ENCODE data around the gene IQCH. TPM values are rescaled to one million over a fixed set of nuclear protein-coding genes. Genes with fewer than 3 reads are reported as not detected.

IQCH gene
- total and polyA plus RNA-seq, 12 donors, result 0.67 to 7.3 (median 2.9) TPM

- TF ChIP-seq POLR2A (IDR thresholded peaks at IDR 0.05), result no peak
- TF ChIP-seq, protein P1, sequence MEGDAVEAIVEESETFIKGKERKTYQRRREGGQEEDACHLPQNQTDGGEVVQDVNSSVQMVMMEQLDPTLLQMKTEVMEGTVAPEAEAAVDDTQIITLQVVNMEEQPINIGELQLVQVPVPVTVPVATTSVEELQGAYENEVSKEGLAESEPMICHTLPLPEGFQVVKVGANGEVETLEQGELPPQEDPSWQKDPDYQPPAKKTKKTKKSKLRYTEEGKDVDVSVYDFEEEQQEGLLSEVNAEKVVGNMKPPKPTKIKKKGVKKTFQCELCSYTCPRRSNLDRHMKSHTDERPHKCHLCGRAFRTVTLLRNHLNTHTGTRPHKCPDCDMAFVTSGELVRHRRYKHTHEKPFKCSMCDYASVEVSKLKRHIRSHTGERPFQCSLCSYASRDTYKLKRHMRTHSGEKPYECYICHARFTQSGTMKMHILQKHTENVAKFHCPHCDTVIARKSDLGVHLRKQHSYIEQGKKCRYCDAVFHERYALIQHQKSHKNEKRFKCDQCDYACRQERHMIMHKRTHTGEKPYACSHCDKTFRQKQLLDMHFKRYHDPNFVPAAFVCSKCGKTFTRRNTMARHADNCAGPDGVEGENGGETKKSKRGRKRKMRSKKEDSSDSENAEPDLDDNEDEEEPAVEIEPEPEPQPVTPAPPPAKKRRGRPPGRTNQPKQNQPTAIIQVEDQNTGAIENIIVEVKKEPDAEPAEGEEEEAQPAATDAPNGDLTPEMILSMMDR (IDR thresholded peaks at IDR 0.05), result no peak
- Histone ChIP-seq H3K4me1 (replicated peaks in 1 of 2) (peaks cover 15 to 31% of the 10 kb centered on the region in 2 donors), H3K36me3 (replicated peaks in 1 of 2) (peaks cover 0 to 4% of the 10 kb centered on the region in 2 donors), H3K27me3 (no peaks in the 10 kb centered on the region), H3K27ac (no peak overlapping the region), H3K9me3 (replicated peaks in 1 of 3) (no peaks in the 10 kb centered on the region), H3K4me3 (no peak overlapping the region)
- intact Hi-C loops (cut with DNase I), result no loop called here
- no peak for DNase-seq
- WGBS, 4 donors, result 85 to 94% (median 89%) methylated on average over 2 of the region's 2 CpGs
These were observed 292.5 kb downstream of the IQCH start for GRCh38 chr15:67547064-67547463.

- TF ChIP-seq, protein P1 (IDR thresholded peaks at IDR 0.05), result no peak
- no peak for TF ChIP-seq POLR2A (IDR thresholded peaks at IDR 0.05)
- Histone ChIP-seq H3K4me1 (replicated peaks in 1 of 2) (peaks cover 15 to 31% of the 10 kb centered on the region in 2 donors), H3K27me3 (no peaks in the 10 kb centered on the region), H3K9me3 (replicated peaks in 1 of 3) (no peaks in the 10 kb centered on the region), H3K27ac (peak overlapping the region in 3 of 5 donors; percentile 28 to 72 (median 46)), H3K36me3 (replicated peaks in 1 of 2) (peaks cover 0 to 4% of the 10 kb centered on the region in 2 donors), H3K4me3 (no peak overlapping the region)
- intact Hi-C loops (cut with DNase I), result no loop called here
- 55 to 78% (median 71%) methylated on average over 3 of the region's 3 CpGs for WGBS, 4 donors
- DNase-seq, result no peak
These were observed 293.2 kb downstream of the IQCH start for GRCh38 chr15:67547836-67548235.

DNA sequence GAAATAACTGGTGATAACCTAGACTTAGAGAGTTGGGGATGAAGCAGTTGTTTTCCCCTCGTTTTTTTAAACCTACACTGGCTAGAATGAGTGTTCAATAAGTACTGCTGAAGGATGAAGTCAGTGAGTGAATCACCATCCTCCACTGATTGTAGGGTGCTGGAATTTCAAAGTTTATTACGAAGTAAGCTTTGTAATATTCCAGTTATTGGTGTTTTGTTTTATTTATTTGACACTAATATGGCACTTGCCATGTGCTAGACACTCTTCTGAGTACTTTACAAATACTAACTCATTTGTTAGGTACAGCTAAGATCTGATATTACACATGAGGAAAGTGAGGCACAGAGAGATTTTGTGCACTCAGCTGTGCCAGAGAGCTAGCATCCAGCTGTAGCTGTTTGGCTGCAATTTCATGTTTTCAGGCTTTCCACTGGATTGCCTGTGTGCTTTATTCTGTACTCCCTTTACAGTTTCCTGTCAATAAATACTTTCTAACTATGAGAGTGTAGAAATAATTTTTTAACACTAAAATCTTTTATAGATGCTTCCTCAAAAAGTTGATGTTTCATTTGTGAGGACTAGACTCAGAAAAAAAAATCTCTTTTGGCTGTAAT lies 293.8 kb downstream of the IQCH start:
- WGBS, 4 donors, result 46 to 48% (median 46%) methylated on average over 2 of the region's 2 CpGs
- intact Hi-C loops (cut with DNase I), result no loop called here

DNA sequence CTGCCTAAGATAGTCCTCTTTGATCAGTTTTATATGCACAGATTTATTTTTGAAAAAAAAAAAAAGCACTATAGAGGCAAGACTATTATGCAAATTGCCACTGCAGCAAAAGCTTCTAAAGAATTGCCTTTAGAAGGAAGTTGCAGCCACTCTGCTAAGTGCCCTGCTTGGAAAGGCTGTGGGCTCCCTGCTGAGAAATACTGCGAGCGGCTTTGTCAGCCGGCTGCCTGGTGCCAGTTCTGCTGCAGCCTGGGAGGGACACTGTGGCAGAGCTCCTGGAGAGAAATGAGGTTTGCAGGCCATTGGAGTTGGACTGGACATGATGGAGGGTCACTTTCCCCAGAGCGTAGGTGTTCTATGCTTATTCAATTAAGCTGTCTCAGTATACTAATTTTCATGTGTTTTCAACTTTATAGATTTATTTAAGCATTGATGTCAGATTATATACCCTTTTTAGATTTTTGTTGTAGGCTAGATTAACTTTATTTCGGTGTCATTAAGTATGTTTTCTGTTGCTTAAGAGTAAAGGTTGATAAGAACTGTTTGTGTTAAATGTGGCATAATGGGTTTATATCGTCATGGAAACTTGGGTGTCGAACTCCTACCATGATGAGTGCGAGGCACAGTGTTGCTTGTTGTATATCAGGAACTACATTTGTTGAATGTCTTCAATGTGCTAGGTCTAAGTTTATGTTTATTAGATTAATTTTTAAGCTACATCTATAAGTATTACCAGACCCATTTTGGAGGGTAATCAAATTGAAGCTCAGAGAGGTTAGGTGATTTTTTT lies 294.5 kb downstream of the IQCH start:
- TF ChIP-seq, protein P1 (IDR thresholded peaks at IDR 0.05), result no peak
- TF ChIP-seq POLR2A (IDR thresholded peaks at IDR 0.05), result no peak

More for the DNA sequence above, 293.8 kb downstream of the IQCH start:
- Histone ChIP-seq H3K27ac (peak overlapping the region in 3 of 5 donors; percentile 36 to 72 (median 46)), H3K4me1 (replicated peaks in 1 of 2) (peaks cover 12 to 31% of the 10 kb centered on the region in 2 donors), H3K27me3 (no peaks in the 10 kb centered on the region), H3K36me3 (replicated peaks in 1 of 2) (peaks cover 0 to 4% of the 10 kb centered on the region in 2 donors), H3K4me3 (no peak overlapping the region), H3K9me3 (replicated peaks in 1 of 3) (no peaks in the 10 kb centered on the region)
- TF ChIP-seq, protein P1 (IDR thresholded peaks at IDR 0.05), result no peak
- no peak for TF ChIP-seq POLR2A (IDR thresholded peaks at IDR 0.05)
- DNase-seq, result no peak

More for the DNA sequence above, 294.5 kb downstream of the IQCH start:
- Histone ChIP-seq H3K4me3 (no peak overlapping the region), H3K27ac (peak overlapping the region in 2 of 5 donors; percentile 36 to 46), H3K9me3 (replicated peaks in 1 of 3) (no peaks in the 10 kb centered on the region), H3K4me1 (replicated peaks in 1 of 2) (peaks cover 5 to 24% of the 10 kb centered on the region in 2 donors), H3K36me3 (replicated peaks in 1 of 2) (peaks cover 0 to 4% of the 10 kb centered on the region in 2 donors), H3K27me3 (no peaks in the 10 kb centered on the region)
- 69 to 92% (median 84%) methylated on average over 8 of the region's 8 CpGs for WGBS, 4 donors
- intact Hi-C loops (cut with DNase I), result no loop called here
- peak in 2 of 7 donors; percentile 23 to 74 for DNase-seq
